Activated CD4-positive, alpha-beta memory T cell treated with anti-CD3 and anti-CD28 coated beads, Interleukin-2, amount 10 ng/mL, durations not matched to agents 7 days and 5 days (primary cell): ENCODE measurements around the gene FARSA. TPM values are rescaled to one million over a fixed set of nuclear protein-coding genes. Genes with fewer than 3 reads are reported as not detected.
"Not testable (repeated sequence)": the region's sequence is repeated elsewhere in the genome, so short reads cannot be mapped to it uniquely, and the experiment has no call there.

Experiments used
- CTCF ChIA-PET: fragments of 350-600 bp; sonication (Branson Sonifier 250); formaldehyde crosslinking; loops from one replicate; lab custom pipeline; 2021; ENCODE audit warnings: antibody characterized with exemption, inconsistent platforms; lab: Charles Lee
- POLR2A ChIA-PET: fragments of 350-600 bp; sonication (Branson Sonifier 250); formaldehyde crosslinking; loops from one replicate; lab custom pipeline; 2021; ENCODE audit warnings: antibody characterized with exemption; lab: Charles Lee
- DNase-seq: peaks from one replicate; pipeline ENCODE4 v3.0.0-alpha.2; 2020
- H3K27ac Mint-ChIP-seq: one replicate; pipeline ENCODE4 v1.8.0; 2021; ENCODE audit warnings: mild to moderate bottlenecking, mixed read lengths
- H3K27me3 Mint-ChIP-seq: one replicate; pipeline ENCODE4 v1.8.0; 2021; ENCODE audit warnings: mixed read lengths
- H3K36me3 Mint-ChIP-seq: one replicate; pipeline ENCODE4 v1.8.0; 2021; ENCODE audit warnings: low read depth, mixed read lengths
- H3K4me1 Mint-ChIP-seq: one replicate; pipeline ENCODE4 v1.8.0; 2021; ENCODE audit warnings: mixed read lengths
- H3K4me3 Mint-ChIP-seq: one replicate; pipeline ENCODE4 v1.8.0; 2021; ENCODE audit warnings: mild to moderate bottlenecking, mixed read lengths
- H3K9me3 Mint-ChIP-seq: one replicate; pipeline ENCODE4 v1.8.0; 2021; ENCODE audit warnings: mixed read lengths
- total RNA-seq, 2 experiments: library from RNA; stranded (reverse); gene quantifications; one replicate each; pipeline ENCODE4 v1.2.3, GENCODE V29; 2021

The FARSA gene
- total RNA-seq, 2 experiments from 2014 or later, result 72.4 to 74.9 TPM

DNA sequence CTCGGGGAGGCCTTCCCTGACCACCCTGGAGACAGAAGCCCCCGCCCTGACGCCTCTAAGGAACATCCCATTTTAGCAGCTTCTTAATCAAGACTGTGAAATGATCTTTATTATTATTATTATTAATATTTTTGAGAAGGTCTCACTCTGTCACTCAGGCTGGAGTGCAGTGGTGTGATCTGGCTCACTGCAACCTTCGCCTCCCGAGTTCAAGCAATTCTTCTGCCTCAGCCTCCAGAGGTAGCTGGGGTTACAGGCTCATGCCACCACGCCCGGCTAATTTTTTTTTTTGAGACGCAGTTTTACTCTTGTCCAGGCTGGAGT is 32.3 kb upstream of the FARSA start:
- Mint-ChIP-seq H3K4me3 (peak overlapping the region; percentile 53), H3K4me1 (peaks cover 8% of the 10 kb centered on the region), H3K36me3 (no peaks in the 10 kb centered on the region), H3K27ac (no peak overlapping the region), H3K9me3 (no peaks in the 10 kb centered on the region), H3K27me3 (peaks cover 5% of the 10 kb centered on the region)
- DNase-seq, result no peak
- POLR2A ChIA-PET, result interaction anchor here (0.8 to 2.1 kb wide), 14 partner anchors 11 to 312 kb away, joined by 3 to 13 read pairs (median 4); partner anchors contain the start of genes CALR, FARSA, GCDH and RAD23A
- CTCF ChIA-PET, result interaction anchor here (0.5 to 5.8 kb wide), 65 partner anchors 11 to 1064 kb away, joined by 3 to 88 read pairs (median 4); partner anchors contain the start of genes CALR, DHPS, DNASE2 and FARSA

DNA sequence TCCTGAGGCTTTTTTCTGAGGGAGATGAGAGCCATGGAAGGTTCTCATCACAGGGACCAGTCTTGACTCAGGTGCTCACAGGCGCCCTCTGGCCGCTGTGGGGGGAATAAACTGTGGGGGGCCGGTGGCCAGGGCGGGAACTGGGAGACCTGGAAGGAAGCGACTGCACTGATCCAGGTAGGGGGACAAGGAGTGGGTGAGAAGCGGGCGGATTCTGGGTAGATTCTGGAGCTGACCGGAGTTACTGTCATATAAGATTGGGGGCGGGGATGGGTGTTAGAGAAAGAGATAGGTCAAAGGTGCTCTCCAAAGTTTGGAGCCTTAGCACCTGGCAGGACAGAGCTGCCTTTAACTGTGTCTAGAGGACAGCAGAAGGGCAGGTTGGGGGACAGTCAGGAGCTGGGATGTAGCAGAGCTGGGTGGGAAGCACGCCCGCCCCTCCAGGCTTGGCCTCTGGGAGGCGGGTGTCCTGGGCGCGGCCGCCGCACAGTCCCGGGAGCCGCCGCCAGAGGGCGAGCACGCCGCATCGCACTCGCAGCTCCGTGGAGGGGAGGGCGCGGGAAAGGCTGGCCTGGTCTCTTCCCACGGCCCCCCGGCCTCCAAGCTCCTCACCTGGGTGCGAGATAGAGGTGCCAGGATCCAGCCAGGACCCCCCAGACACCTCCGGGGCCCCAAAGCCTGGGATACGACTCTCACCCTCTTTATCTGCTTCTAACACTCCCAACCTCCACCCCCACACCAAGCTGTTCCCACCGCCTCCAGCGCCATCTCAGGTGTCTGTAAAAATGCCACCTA is 31.7 kb upstream of the FARSA start:
- ChIA-PET CTCF (interaction anchor here (0.5 to 5.8 kb wide), 71 partner anchors 11 to 1064 kb away, joined by 3 to 88 read pairs (median 4); partner anchors contain the start of genes CALR, DHPS, DNASE2 and FARSA), POLR2A (interaction anchor here (0.8 to 2.1 kb wide), 14 partner anchors 10 to 313 kb away, joined by 3 to 13 read pairs (median 4); partner anchors contain the start of genes CALR, FARSA, GCDH and RAD23A)
- no peaks in the 10 kb centered on the region for H3K9me3 Mint-ChIP-seq
- H3K4me3 Mint-ChIP-seq, result peak overlapping the region; percentile 90
- H3K4me1 Mint-ChIP-seq, result peaks cover 8% of the 10 kb centered on the region
- no peaks in the 10 kb centered on the region for H3K36me3 Mint-ChIP-seq
- peaks cover 5% of the 10 kb centered on the region for H3K27me3 Mint-ChIP-seq
- peak overlapping the region; percentile 79 for H3K27ac Mint-ChIP-seq
- DNase-seq, result peak; percentile 85

DNA sequence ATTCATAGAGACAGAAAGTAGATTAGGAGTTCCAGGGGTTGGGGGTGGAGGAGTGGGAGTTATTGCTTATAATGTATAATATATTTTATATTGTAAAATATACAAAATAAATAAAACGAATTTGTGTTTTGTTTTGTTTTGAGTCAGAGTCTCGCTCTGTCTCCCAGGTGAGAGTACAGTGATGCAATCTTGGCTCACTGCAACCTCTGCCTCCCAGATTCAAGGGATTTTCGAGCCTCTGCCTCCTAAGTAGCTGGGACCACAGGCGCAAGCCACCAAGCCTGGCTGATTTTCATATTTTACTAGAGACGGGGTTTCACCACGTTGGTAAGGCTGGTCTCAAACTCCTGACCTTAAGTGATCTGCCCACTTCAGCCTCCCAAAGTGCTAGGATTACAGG is 26.0 kb upstream of the FARSA start:
- Mint-ChIP-seq H3K9me3 (no peaks in the 10 kb centered on the region), H3K4me1 (peaks cover 25% of the 10 kb centered on the region), H3K27ac (no peak overlapping the region), H3K36me3 (peaks cover 9% of the 10 kb centered on the region), H3K4me3 (no peak overlapping the region), H3K27me3 (peaks cover 7% of the 10 kb centered on the region)
- CTCF ChIA-PET, result no interaction called here
- POLR2A ChIA-PET, result no interaction called here
- no peak for DNase-seq

DNA sequence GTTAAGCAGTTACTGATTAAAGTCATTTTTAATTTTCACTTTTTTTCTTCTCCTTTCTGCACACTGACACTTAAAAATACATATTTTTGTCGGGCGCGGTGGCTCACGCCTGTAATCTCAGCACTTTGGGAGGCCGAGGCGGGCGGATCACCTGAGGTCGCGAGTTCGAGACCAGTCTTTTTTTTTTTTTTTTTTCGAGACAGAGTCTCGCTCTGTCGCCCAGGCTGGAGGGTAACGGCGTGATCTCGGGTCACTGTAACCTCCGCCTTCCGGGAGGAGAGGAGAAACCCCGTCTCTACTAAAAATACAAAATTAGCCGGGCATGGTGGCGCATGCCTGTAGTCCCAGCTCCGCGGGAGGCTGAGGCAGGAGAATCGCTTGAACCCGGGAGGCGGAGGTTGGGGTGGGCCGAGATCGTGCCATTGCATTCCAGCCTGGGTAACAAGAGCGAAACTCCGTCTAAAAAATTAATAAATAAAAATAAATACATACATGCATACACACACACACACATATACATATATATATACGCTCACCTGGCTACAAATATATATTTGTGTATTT is 24.0 kb upstream of the FARSA start:
- Mint-ChIP-seq H3K36me3 (peaks cover 24% of the 10 kb centered on the region), H3K4me1 (peaks cover 34% of the 10 kb centered on the region), H3K4me3 (peak overlapping the region; percentile 83), H3K27ac (peak overlapping the region; percentile 93)
- CTCF ChIA-PET, result interaction anchor here (0.5 to 5.4 kb wide), 3 partner anchors 7 to 237 kb away, joined by 3 to 45 read pairs (median 4); no protein-coding TSS in a partner anchor
- POLR2A ChIA-PET, result interaction anchor here (1.0 to 5.1 kb wide), 7 partner anchors 11 to 210 kb away, joined by 3 to 43 read pairs (median 8); partner anchors contain the start of genes CALR, FARSA, GCDH and RAD23A
- not testable (repeated sequence) for H3K27me3 Mint-ChIP-seq, H3K9me3 Mint-ChIP-seq, DNase-seq

DNA sequence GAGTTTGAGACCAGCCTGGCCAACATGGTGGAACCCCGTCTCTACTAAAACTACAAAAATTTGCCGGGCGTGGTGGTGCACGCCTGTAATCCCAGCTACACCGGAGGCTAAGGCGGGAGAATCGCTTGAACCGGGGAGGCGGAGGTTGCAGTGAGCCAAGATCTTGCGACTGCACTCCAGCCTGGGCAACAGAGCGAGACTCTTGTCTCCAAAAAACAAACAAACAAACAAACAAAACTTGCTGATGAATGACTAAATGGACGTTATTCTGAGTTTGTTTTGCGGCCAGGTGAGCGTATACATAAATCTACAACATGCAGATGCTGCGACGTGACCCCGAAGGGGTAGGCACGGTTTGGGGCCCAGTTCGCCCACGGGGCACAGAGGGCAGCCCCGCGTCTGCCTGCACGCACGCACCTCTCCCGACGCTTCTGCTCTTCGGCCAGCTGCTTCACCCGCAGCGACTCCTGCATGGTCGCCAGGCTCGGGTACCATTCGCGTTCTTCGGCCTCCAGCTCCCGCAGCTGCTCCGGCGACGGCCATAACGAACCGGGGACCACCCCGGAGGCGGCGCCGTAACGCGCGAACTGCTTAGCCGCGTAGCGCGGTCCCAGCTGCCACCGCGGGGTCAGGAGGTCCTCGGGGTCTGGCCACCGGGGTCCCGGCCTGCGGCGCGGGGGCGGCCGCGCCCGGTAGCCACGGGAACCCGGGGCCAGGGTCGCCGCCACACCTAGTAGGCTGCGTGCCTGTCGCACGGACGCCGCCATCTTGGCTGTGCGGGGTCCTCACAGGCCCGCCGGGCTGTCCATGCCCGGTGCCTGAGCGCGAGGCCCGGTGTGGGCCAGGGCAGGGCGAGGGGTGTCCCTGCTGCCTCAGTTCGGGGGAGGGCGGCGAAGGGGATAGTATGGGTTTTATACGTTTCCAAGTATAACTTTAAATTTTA is 23.2 kb upstream of the FARSA start, which contains the start of gene GADD45GIP1:
GADD45GIP1 (minus strand) TSS at position 778 of the 943 bp plus-strand sequence; CDS start at position 767, 11 bp downstream.
- peak; percentile 86 for DNase-seq
- Mint-ChIP-seq H3K27me3 (peaks cover 2% of the 10 kb centered on the region), H3K27ac (peak within 1 kb of the TSS; percentile 93), H3K9me3 (no peaks in the 10 kb centered on the region), H3K4me1 (peaks cover 34% of the 10 kb centered on the region), H3K4me3 (peak within 1 kb of the TSS; percentile 85), H3K36me3 (peaks cover 30% of the 10 kb centered on the region)
- ChIA-PET CTCF (interaction anchor here (0.5 to 5.4 kb wide), 3 partner anchors 8 to 238 kb away, joined by 3 to 45 read pairs (median 3); no protein-coding TSS in a partner anchor), POLR2A (interaction anchor here (0.8 to 5.1 kb wide), 9 partner anchors 8 to 211 kb away, joined by 3 to 43 read pairs (median 8); partner anchors contain the start of genes CALR, FARSA, GCDH and RAD23A)

DNA sequence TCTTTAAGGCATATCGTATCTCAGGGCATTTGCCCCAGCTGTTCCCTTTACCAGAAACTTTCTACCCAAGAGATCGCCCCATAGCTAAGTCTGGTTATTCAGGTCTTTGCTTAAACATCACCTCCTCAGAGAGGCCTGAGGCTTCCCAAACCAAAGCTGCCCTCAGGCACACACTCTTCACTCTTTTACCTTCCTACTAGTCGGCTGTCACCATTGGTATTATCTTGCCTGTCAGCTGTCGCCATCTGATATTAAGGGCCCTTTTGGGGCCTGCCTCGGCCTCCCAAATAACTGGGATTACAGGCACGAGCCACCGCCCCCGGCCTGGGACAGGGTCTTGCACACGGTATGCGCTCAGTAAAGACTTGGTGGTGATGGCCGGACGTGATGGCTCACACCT is 22.5 kb upstream of the FARSA start:
- no peak for DNase-seq
- peak overlapping the region; percentile 85 for H3K4me3 Mint-ChIP-seq
- POLR2A ChIA-PET, result interaction anchor here (0.8 to 5.1 kb wide), 8 partner anchors 9 to 212 kb away, joined by 3 to 43 read pairs (median 10); partner anchors contain the start of genes CALR, FARSA, GCDH and RAD23A
- H3K36me3 Mint-ChIP-seq, result peaks cover 37% of the 10 kb centered on the region
- peak overlapping the region; percentile 80 for H3K27ac Mint-ChIP-seq
- peaks cover 37% of the 10 kb centered on the region for H3K4me1 Mint-ChIP-seq
- peaks cover 2% of the 10 kb centered on the region for H3K27me3 Mint-ChIP-seq
- CTCF ChIA-PET, result interaction anchor here (1.0 to 5.4 kb wide), 2 partner anchors 9 to 21 kb away, joined by 3 to 45 read pairs; no protein-coding TSS in a partner anchor
- no peaks in the 10 kb centered on the region for H3K9me3 Mint-ChIP-seq

DNA sequence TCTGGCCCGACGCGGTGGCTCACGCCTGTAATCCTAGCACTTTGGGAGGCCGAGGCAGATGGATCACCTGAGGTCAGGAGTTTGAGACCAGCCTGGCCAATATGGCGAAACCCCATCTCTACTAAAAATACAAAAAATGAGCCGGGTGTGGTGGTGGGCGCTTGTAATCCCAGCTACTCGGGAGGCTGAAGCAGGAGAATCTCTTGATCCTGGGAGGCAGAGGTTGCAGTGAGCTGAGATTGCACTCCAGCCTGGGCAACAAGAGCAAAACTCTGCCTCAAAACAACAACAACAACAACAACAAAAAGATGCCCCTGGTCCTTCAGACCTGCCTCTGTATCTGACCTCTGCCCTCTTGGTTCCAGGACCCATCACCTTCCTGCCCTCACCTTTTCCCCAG is 22.1 kb upstream of the FARSA start:
- Mint-ChIP-seq H3K4me3 (peak overlapping the region; percentile 85), H3K4me1 (peaks cover 41% of the 10 kb centered on the region), H3K36me3 (peaks cover 41% of the 10 kb centered on the region), H3K27ac (peak overlapping the region; percentile 80)
- H3K9me3 Mint-ChIP-seq, H3K27me3 Mint-ChIP-seq, DNase-seq: not testable (repeated sequence)
- ChIA-PET POLR2A (interaction anchor here (2.3 to 5.1 kb wide), 4 partner anchors 9 to 22 kb away, joined by 11 to 43 read pairs (median 14); partner anchors contain the start of genes CALR, FARSA and RAD23A), CTCF (interaction anchor here (1.2 to 5.4 kb wide), 2 partner anchors 9 kb away, joined by 4 to 45 read pairs; partner anchors contain the start of gene RAD23A)

DNA sequence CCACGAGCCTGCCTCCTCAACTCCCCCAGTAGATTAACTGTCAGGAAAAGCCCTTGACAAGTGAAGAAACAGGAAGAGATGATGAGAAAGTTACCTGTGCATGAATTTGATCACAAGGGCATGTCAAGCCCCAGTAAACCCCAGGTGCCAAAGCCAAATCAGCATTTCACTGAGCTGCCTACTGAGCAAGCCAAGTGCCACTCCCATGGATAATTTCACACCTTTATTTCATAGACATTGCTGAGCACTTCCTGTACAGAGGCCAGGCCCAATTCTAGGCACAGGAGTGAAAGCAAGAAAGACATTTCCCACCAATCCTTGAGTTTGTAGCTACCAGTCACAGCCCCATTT is 21.1 kb upstream of the FARSA start:
- no peaks in the 10 kb centered on the region for H3K27me3 Mint-ChIP-seq
- ChIA-PET CTCF (interaction anchor here (1.2 to 5.4 kb wide), 4 partner anchors 8 to 22 kb away, joined by 3 to 45 read pairs (median 4); partner anchors contain the start of gene RAD23A), POLR2A (interaction anchor here (0.8 to 5.1 kb wide), 8 partner anchors 8 to 161 kb away, joined by 3 to 43 read pairs (median 8); partner anchors contain the start of genes CALR, FARSA and RAD23A)
- peak overlapping the region; percentile 80 for H3K27ac Mint-ChIP-seq
- H3K9me3 Mint-ChIP-seq, result no peaks in the 10 kb centered on the region
- no peak for DNase-seq
- peaks cover 50% of the 10 kb centered on the region for H3K36me3 Mint-ChIP-seq
- no peak overlapping the region for H3K4me3 Mint-ChIP-seq
- H3K4me1 Mint-ChIP-seq, result peaks cover 45% of the 10 kb centered on the region

DNA sequence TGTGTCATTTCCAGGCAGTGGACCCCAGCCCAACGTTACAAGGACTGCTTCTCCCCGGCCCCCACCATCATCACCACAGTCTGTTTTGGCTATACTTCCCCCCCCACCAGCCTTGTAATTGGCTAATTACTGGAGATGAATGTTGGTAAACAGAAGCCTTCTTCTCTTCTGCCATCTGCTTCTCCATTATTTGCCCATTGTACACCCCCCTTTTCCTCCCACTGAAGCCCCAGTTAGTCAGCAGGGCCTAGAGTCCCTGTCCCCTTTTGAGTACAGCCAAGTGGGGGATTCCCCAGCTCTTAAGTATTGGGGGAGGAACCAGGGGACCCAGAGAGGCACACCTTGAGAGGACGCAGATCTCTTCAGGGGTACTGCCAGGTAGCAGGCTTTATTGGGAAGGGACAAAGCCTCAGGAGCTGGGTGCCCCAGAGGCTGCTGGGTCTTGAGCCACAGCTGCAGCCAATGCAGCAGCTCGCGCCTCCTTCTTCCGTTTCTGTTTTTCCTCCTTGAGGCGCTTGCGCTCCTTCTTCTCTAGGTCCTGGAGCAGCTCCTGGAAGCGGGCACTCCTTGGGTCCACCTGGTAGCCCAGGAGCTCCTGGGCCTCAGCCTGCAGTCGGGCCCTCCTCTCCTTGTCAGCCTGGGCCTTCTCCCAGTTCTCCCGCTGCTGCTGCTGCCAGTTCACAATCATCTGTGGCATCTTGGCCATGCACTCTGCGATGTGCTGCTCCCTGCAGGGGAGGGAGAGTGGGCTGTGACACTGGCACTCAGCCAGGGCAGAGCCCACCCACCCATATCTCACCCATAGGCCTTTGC is 20.5 kb upstream of the FARSA start:
- H3K27me3 Mint-ChIP-seq, result no peaks in the 10 kb centered on the region
- H3K27ac Mint-ChIP-seq, result peak overlapping the region; percentile 80
- ChIA-PET CTCF (interaction anchor here (1.2 to 5.4 kb wide), 5 partner anchors 8 to 69 kb away, joined by 3 to 45 read pairs (median 4); partner anchors contain the start of gene RAD23A), POLR2A (interaction anchor here (0.8 to 5.1 kb wide), 11 partner anchors 8 to 161 kb away, joined by 3 to 43 read pairs (median 4); partner anchors contain the start of genes CALR, FARSA and RAD23A)
- H3K9me3 Mint-ChIP-seq, result no peaks in the 10 kb centered on the region
- peaks cover 56% of the 10 kb centered on the region for H3K36me3 Mint-ChIP-seq
- H3K4me3 Mint-ChIP-seq, result no peak overlapping the region
- H3K4me1 Mint-ChIP-seq, result peaks cover 45% of the 10 kb centered on the region
- no peak for DNase-seq

DNA sequence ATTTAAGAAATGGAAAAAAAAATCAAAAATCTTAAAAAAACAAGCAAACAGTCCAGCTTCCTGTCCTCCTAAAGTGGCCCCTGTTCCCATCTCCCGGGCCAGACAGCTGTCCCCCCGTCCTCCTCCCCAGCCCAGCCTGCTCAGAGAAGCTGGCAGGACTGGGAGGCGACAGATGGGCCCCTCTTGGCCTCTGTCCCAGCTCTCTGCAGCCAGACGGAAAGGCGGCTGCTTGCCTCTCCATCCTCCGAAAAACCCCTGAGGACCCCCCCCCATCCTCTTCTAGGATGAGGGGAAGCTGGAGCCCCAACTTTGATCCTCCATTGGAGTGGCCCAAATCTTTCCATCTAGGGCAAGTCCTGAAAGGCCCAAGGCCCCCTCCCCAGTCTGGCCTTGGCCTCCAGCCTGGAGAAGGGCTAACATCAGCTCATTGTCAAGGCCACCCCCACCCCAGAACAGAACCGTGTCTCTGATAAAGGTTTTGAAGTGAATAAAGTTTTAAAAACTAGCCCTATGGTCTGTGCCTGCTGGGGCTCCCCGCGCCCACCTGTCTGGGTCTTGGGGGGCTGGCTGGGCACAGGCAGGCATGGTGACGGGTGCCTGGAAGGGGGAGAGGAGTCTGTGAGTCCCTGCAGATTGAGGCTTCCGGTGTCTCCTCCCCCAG is 19.8 kb upstream of the FARSA start:
- peaks cover 62% of the 10 kb centered on the region for H3K36me3 Mint-ChIP-seq
- H3K9me3 Mint-ChIP-seq, result no peaks in the 10 kb centered on the region
- no peaks in the 10 kb centered on the region for H3K27me3 Mint-ChIP-seq
- ChIA-PET CTCF (interaction anchor here (1.4 to 5.4 kb wide), 2 partner anchors 11 to 68 kb away, joined by 3 to 45 read pairs; no protein-coding TSS in a partner anchor), POLR2A (interaction anchor here (0.9 to 5.1 kb wide), 8 partner anchors 7 to 146 kb away, joined by 3 to 43 read pairs (median 4); partner anchors contain the start of genes FARSA and RAD23A)
- H3K27ac Mint-ChIP-seq, result no peak overlapping the region
- H3K4me1 Mint-ChIP-seq, result peaks cover 49% of the 10 kb centered on the region
- no peak overlapping the region for H3K4me3 Mint-ChIP-seq
- DNase-seq, result no peak
